HG02938 (cell line): ENCODE measurements around the gene TRMT61A.
"Not testable (repeated sequence)": the region's sequence is repeated elsewhere in the genome, so short reads cannot be mapped to it uniquely, and the experiment has no call there.

Source experiments
- ATAC-seq: cut with Tn5 transposase; IDR thresholded peaks from one replicate; pipeline ENCODE4 v1.9.1; 2021; ENCODE audit warnings: mild to moderate bottlenecking, moderate library complexity; ENCODE audit not compliant: unreplicated experiment

Gene TRMT61A

GRCh38 chr14:103521951-103522563 is 6.9 kb upstream of the TRMT61A start:
- ATAC-seq, result no peak

- ATAC-seq, result no peak
These were observed 6.1 kb upstream of the TRMT61A start, which contains the start of gene CKB for GRCh38 chr14:103522649-103523574. TSS of gene CKB (minus strand) at chr14:103522830. CDS start at chr14:103522493, 337 bp downstream.

GRCh38 chr14:103523575-103523954 is 5.4 kb upstream of the TRMT61A start:
- no peak for ATAC-seq

GRCh38 chr14:103524002-103524935 is 4.7 kb upstream of the TRMT61A start:
- no peak for ATAC-seq

GRCh38 chr14:103525430-103526246 is 3.4 kb upstream of the TRMT61A start:
- not testable (repeated sequence) for ATAC-seq

GRCh38 chr14:103526247-103526913 is 2.6 kb upstream of the TRMT61A start:
- ATAC-seq, result no peak

GRCh38 chr14:103526914-103527248 is 2.1 kb upstream of the TRMT61A start:
- no peak for ATAC-seq

- ATAC-seq, result no peak
These were observed 1.4 kb upstream of the TRMT61A start for GRCh38 chr14:103527408-103528145.

GRCh38 chr14:103528146-103528586 is 830 bp upstream of the TRMT61A start:
- ATAC-seq, result no peak

GRCh38 chr14:103529383-103530365 is 678 bp downstream of the TRMT61A start:
- no peak for ATAC-seq

- ATAC-seq, result no peak
These were observed 1.4 kb downstream of the TRMT61A start for GRCh38 chr14:103530390-103530789.

- no peak for ATAC-seq
These were observed 1.8 kb downstream of the TRMT61A start for GRCh38 chr14:103530831-103531230.

GRCh38 chr14:103531421-103532215 is 2.6 kb downstream of the TRMT61A start:
- no peak for ATAC-seq

GRCh38 chr14:103532216-103533136 is 3.5 kb downstream of the TRMT61A start:
- no peak for ATAC-seq

GRCh38 chr14:103533137-103533998 is 4.4 kb downstream of the TRMT61A start:
- ATAC-seq, result no peak
